ENCODE data around the gene MIP. TPM values are rescaled to one million over a fixed set of nuclear protein-coding genes. Genes with fewer than 3 reads are reported as not detected.
"Not testable (repeated sequence)": the region's sequence is repeated elsewhere in the genome, so short reads cannot be mapped to it uniquely, and the experiment has no call there.

The MIP gene
- polyA plus RNA-seq, 4 donors, result 0.13 TPM; not detected in 3

DNA sequence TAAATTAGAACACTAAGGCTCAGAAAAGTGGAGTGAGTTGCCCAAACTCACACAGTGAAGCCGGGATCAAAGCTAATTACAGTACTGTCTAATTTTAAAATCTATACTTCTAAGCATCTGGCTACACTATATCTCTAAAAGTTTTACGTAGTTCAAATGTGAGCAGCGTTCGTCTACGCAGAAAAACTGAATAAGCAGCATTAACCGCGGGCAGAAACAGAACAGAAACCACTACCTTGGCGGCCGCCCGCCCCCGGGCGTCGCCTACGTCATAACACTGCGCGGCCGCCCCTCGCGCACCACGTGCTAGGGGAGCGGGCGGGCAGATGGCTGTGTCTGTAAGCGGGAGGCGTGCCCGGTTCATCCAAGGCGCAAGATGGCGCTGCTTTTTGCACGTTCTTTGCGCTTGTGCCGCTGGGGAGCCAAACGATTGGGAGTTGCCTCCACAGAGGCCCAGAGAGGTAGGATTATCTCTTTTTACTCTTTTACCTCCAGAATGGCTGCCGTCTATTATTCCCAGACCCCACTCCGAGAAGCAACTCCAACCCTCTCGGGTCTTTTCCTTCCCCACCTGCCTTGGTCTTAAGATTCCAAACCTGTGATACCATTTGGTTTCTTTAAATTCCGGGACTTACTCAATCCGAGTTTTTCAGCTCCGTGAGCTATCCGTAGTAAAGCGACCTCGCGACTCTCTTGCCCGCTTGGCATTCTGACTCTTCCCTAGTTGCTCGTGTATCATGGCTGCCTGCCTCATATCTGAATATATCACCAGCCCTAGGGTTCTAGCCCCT is 14.0 kb upstream of the MIP start, which contains the start of gene SPRYD4:
TSS of gene SPRYD4 (plus strand) at position 363 of the 791 bp plus-strand sequence. CDS start at position 377, 14 bp downstream.
- peak; percentile 72 to 87 (median 85) for DNase-seq (ENCODE audit: low read depth in 4 of 4, low spot score in 3 of 4)

DNA sequence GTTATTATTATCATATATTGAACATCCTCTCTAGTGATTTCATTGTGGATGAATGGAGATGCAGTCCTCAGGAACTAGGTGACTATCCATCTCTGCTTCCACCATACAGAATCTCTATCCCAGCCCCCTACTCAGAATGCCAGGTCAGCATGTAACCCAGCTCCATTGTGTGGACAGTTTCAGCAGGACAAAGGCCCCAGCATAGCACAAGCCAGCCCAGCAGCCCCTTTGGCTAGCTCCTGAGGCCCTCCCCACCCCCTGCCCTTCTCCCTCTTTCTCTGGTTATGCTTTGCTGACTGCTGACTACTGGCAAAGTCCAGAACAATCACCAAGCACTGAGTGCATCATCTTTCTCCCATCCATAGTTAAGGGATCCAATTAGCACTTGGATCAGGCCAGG is 8.1 kb upstream of the MIP start:
- DNase-seq (ENCODE audit: low read depth in 4 of 4, low spot score in 3 of 4), result no peak

GRCh38 chr12:56461235-56462159 is 7.0 kb upstream of the MIP start:
- DNase-seq (ENCODE audit: low read depth in 4 of 4, low spot score in 3 of 4), result no peak

DNA sequence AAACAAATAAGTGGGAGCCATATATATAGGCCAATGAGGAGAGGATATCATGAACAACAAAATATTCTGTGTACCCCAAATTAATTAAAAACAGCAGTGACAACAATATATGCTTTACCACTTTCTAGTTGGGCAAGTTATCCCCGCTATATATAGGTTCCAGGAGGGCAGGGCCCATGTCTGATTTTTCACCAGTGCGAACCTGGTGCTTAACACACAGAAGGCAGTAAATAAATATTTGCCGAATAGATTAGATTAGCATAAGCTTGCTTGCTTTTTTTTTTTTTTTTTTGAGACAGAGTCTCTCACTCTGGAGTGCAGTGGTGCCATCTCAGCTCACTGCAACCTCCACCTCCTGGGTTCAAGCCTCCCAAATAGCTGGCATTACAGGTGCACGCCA is 3.4 kb upstream of the MIP start:
- no peak for DNase-seq (ENCODE audit: low read depth in 4 of 4, low spot score in 3 of 4)

- no peak for DNase-seq (ENCODE audit: low read depth in 4 of 4, low spot score in 3 of 4)
Measured at GRCh38 chr12:56451147-56451546, 3.3 kb downstream of the MIP start.

DNA sequence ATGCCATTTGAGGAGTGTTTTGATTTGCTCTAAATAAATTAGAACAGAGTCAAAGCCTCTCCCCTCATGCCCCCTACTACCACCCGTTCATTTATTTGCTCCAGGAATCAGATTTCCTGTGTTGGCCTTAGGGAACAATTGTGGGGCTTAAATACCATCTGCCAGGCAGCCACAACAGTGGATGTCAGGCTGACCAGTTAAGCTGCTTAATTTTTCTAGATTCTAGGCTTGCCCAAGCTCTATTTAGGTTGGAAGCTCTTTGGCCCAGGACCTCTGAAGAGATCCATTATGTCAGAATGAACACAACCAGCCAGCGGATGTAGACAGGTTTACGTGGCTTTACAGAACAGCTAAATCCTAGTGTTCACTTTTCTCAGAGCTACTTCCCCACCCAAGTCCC is 4.2 kb downstream of the MIP start:
- DNase-seq (ENCODE audit: low read depth in 4 of 4, low spot score in 3 of 4), result no peak

- DNase-seq (ENCODE audit: low read depth in 4 of 4, low spot score in 3 of 4), result no peak
Measured at GRCh38 chr12:56449622-56449984, 4.9 kb downstream of the MIP start.

DNA sequence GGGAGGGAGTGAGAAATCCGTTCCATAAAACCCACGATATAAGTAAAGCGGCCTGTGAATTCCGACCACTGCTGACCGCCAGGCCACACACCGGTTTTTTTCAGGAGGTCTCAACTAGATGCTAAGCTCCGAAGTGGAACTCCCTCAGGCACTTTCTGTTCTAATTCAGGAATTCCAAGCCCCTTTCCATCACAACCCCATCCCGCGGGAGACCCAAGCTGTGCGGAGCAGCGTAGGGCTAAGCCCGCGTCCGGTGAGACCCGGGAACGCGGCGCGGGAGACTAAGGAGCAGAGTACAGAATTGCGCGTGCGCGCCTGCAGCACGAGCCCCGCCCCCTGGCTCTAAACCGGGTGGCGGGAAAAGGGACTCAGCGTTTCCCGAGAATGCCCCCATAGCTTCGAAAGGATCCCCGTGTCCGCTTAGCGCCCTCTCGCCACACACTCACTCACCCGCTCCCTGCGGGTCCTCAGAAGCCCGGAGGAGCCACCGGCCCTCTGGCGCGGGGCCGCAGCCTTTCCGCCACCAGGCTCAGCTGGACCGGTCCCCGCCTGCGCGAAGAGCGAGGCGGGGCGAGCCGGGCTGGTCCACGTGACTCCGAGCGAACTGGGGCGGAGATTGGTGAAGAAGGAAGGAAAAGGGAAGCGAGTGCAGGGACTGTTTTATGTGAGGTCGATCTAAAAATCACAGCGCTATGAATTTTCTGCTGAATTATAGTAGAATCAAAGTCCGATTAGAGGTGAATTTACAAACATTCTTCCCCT is 5.4 kb downstream of the MIP start, which contains the start of gene TIMELESS:
TSS of gene TIMELESS (minus strand) at position 567 of the 762 bp plus-strand sequence. CDS start 15,256 bp downstream, outside the sequence.
- peak; percentile 82 to 87 (median 85) for DNase-seq (ENCODE audit: low read depth in 4 of 4, low spot score in 3 of 4)

GRCh38 chr12:56443208-56443607 is 11.2 kb downstream of the MIP start:
- DNase-seq (ENCODE audit: low read depth in 4 of 4, low spot score in 3 of 4), result not testable (repeated sequence)

DNA sequence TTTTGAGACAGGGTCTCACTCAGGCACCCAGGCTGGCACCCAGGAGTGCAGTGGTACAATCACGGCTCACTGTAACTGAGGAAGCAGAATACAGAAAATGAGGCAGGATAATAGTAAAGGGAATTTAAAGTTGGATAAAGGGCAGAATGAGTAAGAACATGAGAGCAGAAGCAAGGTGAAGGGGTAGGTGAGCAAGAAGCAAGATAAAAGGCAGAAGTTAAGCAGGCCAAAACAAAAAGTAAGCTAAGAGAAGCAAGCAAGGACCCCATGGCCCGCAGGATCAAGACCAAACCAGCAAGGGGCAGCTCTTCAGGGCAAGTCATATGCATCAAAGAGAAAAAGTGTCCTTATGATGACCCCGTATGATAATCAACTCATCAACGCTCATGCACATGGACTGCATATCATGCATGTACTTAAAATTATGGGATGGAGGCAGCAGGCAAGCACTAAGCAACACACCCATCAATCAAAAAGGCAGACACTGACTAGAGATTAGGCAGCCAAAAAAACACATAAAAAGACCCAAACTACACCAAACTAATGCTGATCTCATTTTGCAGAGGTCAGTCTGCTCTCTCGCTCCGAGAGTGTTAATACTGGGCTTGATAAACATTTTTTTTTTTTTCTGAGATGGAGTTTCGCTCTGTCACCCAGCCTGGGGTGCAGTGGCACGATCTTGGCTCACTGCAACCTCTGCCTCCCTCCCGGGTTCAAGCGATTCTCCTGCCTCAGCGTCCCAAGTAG is 16.9 kb downstream of the MIP start:
- no peak for DNase-seq (ENCODE audit: low read depth in 4 of 4, low spot score in 3 of 4)

GRCh38 chr12:56434828-56435227 is 19.6 kb downstream of the MIP start:
- DNase-seq (ENCODE audit: low read depth in 4 of 4, low spot score in 3 of 4), result no peak

DNA sequence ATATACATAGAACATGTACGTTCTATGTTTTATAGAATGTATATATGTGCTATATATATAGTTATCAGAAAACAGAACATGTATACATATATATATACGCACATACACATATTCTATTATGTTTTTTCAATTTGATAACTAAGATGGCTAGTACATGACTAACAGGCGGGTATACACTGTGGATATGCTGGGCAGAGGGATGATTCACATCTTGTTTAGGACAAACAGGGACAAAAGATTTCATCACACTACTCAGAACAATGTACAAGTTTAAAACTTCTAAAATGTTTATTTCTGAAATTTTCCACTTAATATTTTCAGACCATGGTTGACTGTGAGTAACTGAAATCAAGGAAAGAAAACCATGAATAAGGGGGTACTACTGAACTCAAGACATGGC is 22.6 kb downstream of the MIP start:
- DNase-seq (ENCODE audit: low read depth in 4 of 4, low spot score in 3 of 4), result no peak

DNA sequence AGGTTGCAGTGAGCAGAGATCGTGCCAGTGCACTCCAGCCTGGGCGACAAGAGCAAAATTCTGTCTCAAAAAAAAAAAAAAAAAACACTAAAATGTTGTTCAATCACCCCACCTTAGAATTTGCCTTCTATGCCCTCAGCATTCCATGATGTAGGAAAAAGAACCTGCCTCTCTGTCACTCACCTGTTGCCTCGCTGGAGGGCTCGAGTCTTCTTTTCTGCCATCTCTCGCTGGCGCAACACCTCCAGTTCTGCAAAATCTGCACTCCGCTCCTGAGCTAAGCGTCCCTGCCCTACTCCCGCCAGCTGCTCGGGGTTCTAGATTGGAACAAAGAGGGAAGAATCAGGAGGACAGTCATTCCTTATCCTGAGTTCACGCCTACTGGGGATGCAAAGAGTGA is 23.2 kb downstream of the MIP start:
- DNase-seq (ENCODE audit: low read depth in 4 of 4, low spot score in 3 of 4), result no peak

DNA sequence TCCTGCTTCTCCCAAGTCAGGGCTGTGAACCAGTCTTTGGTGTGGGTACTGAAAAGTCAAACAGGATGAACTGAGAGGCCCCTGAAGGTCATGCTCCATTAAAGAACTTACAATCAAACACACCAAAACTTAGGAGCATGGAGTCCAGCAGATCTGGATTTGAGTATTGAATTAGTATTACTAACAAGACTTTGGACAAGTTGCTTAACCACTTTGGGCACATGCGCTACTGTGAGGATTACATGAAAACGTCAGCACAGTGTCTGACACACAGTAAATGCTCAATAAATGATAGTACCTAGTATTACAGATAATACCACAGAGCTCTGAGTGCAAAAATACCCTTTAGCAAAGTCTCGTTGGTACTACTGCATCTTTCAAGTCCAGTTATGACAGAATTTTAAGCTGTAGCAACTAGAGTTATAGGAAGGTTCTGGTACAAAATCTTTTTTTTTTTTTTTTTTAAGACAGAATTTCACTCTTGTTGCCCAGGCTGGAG is 28.5 kb downstream of the MIP start:
- DNase-seq (ENCODE audit: low read depth in 4 of 4, low spot score in 3 of 4), result no peak

GRCh38 chr12:56425193-56425592 is 29.3 kb downstream of the MIP start:
- DNase-seq (ENCODE audit: low read depth in 4 of 4, low spot score in 3 of 4), result no peak

GRCh38 chr12:56420411-56420810 is 34.0 kb downstream of the MIP start:
- DNase-seq (ENCODE audit: low read depth in 4 of 4, low spot score in 3 of 4), result no peak

DNA sequence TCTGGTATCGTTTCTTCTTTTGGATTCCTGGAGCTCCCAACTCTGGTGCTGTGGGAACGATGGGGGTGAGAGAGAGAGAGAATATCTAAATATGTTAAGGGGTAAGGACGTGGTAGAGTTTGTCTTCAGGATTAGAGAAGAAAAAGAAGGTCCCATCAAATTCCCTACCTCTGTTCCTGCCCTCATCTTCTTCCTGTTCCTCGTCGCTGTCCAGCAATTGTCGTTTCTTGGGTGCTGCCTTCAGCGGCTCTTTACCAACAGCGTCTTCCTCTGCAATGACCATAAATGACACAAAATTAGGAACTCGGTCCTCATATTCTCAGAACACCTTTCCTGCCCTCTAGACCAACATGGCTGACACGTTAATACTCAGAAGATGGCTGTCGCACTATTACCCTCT is 36.7 kb downstream of the MIP start:
- no peak for DNase-seq (ENCODE audit: low read depth in 4 of 4, low spot score in 3 of 4)

DNA sequence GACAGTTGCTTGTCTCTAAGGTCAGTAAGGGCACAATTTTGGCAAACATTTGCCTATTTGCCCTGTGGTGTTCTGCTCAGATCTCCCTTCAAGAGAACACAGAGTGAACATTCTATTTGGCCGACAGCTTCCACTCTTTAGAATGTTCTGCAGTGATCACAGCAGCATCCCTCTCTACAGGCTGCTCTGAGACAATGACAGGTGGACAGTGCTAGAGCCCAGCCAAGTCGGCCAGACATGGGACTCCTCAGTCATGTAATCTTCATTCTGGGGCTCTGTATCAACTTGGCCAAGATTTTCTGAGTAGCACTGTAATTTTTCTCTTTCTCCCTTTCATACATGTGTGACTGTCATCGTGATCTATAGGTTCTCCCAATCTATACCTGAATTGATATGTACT is 40.1 kb downstream of the MIP start:
- no peak for DNase-seq (ENCODE audit: low read depth in 4 of 4, low spot score in 3 of 4)

DNA sequence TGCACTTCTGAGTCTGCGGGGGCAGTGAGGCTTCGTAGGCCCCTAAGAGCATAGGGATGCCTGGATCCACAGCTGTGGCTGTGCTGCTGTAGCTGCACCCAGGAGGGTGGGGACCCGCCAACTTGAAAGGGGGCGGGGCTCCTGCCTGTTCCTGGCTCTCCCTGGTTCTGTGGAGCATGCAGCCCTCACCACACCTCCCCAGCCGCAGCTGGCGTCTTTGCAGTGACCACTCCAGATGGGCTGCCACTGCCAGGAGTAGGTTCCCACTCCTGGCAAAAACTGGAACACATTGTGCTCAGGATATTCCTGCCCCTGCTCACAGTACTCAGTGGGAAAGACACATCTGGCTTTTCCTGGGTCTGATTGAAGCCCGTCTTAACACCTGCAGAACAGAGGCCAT is 41.1 kb downstream of the MIP start:
- no peak for DNase-seq (ENCODE audit: low read depth in 4 of 4, low spot score in 3 of 4)
